Measurements from ENCODE around the gene DEGS1.

DNA sequence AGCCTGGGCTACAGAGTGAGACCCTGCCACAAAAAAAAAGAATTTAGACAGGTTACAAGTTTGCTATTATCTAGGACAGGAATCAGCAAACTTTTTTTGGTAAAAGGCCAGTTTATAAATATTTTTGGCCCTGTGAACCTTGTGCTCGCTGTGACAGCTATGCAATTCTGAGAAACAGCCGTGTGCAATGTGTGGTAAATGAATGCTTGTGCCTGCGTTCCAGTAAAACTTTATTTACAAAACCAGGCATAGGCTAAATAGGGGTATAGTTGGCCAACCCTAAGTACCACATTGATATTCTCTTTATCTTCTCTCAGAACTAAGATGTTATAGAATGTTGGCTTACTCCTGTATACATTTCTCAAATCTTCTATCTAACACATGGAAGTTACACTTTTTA lies 44.8 kb upstream of the DEGS1 start:
- TF ChIP-seq CTCF (IDR thresholded peaks at IDR 0.05; ENCODE audit: low read depth, low read length, poor library complexity, severe bottlenecking), result no peak
- no peak for TF ChIP-seq EZH2phosphoT487 (IDR thresholded peaks at IDR 0.05; ENCODE audit: borderline replicate concordance, low read length)
